ENCODE results near the gene TRIM67.

- TF ChIP-seq RCOR1 (IDR thresholded peaks at IDR 0.05; ENCODE audit: insufficient replicate concordance, low read length) (no peak), CTCF (conservative IDR thresholded peaks at IDR 0.05; ENCODE audit: low read depth, low read length) (no peak), POLR2A (IDR thresholded peaks at IDR 0.05; ENCODE audit: low read depth, low read length) (no peak), CHD1 (IDR thresholded peaks at IDR 0.05; ENCODE audit: low read depth, low read length) (no peak), RAD21 (IDR thresholded peaks at IDR 0.05; ENCODE audit: low read length) (no peak), SMC3 (IDR thresholded peaks at IDR 0.05; ENCODE audit: low read depth, low read length) (no peak), MXI1 (IDR thresholded peaks at IDR 0.05; ENCODE audit: borderline replicate concordance, low read depth, low read length) (no peak), CEBPB (IDR thresholded peaks at IDR 0.05; ENCODE audit: low read depth, low read length) (no peak), MAFK (IDR thresholded peaks at IDR 0.05; ENCODE audit: low read depth, low read length) (no peak), NFE2L2 (IDR thresholded peaks at IDR 0.05; ENCODE audit: low read depth, low read length) (no peak), BHLHE40 (IDR thresholded peaks at IDR 0.05; ENCODE audit: low read depth, low read length) (no peak), RFX5 (IDR thresholded peaks at IDR 0.05; ENCODE audit: low read depth, low read length) (no peak), ELK1 (IDR thresholded peaks at IDR 0.05; ENCODE audit: borderline replicate concordance, low read depth, low read length) (no peak), MAZ (IDR thresholded peaks at IDR 0.05; ENCODE audit: borderline replicate concordance, low read depth, low read length) (no peak)
Measured at GRCh38 chr1:231122143-231122542, 39.7 kb upstream of the TRIM67 start.

Measured in IMR-90 (cell line).